IPS DF 6.9 (cell line): ENCODE results near the gene GPR155.
"Not testable (repeated sequence)": the region's sequence is repeated elsewhere in the genome, so short reads cannot be mapped to it uniquely, and the experiment has no call there.

Source experiments
- DNase-seq: peaks from one replicate; pipeline ENCODE4 v3.0.0-alpha.2; 2013; ENCODE audit warnings: low read depth, low spot score
- H3K27ac ChIP-seq: one replicate; pipeline ENCODE4 v1.5.1; 2013; ENCODE audit warnings: low read length, control low read depth
- H3K27me3 ChIP-seq: 2 replicates; pipeline ENCODE4 v1.6.1; 2013; ENCODE audit warnings: mild to moderate bottlenecking, low read length; ENCODE audit not compliant: control insufficient read depth, insufficient read depth
- H3K36me3 ChIP-seq: 2 replicates; pipeline ENCODE4 v1.6.1; 2013; ENCODE audit warnings: low read length; ENCODE audit not compliant: control insufficient read depth, insufficient read depth
- H3K4me1 ChIP-seq: 2 replicates; pipeline ENCODE4 v1.6.1; 2013; ENCODE audit warnings: low read length; ENCODE audit not compliant: control insufficient read depth, insufficient read depth
- H3K4me3 ChIP-seq: 2 replicates; pipeline ENCODE4 v1.5.1; 2013; ENCODE audit warnings: mild to moderate bottlenecking, low read length
- H3K9me3 ChIP-seq: 2 replicates; pipeline ENCODE4 v1.6.1; 2013; ENCODE audit warnings: low read length, inconsistent platforms; ENCODE audit not compliant: control insufficient read depth, insufficient read depth
- WGBS: extraction: QIAGEN DNeasy Blood & Tissue Kit; methylation state at CpG from one replicate; pipeline ENCODE4 v1.1.7; 2013; ENCODE audit warnings: mixed read lengths, missing lambda C conversion rate; ENCODE audit not compliant: insufficient read length, insufficient coverage; 5-methylcytosine and 5-hydroxymethylcytosine counted together

GPR155 gene

DNA sequence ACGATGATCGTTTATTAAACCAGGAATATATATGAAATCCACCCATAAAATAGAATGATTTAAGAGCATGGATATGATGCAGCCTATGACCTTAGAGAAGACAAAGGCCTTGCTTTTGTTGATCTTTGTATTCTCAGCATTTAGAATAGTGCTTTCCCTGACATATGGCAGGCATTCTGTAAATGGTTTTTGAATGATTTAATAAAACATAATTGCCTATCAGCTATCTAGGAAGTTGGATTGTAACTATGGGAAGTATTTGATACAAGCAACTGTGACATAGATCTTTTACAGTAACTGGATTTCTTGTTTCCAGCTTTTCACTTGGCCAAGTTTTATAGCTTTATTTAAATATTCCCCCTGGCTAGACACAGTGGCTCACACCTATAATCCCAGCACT is 5.1 kb upstream of the GPR155 start:
- H3K4me3 ChIP-seq: no peak overlapping the region
- H3K9me3 ChIP-seq: no peaks in the 10 kb centered on the region
- no CpG with 5 or more reads among the region's 2 CpGs for WGBS
- no peak for DNase-seq
- no peak overlapping the region for H3K27ac ChIP-seq
- H3K4me1 ChIP-seq: no peaks in the 10 kb centered on the region; the same call in 1 of the 2 replicates
- H3K36me3 ChIP-seq: no peaks in the 10 kb centered on the region
- H3K27me3 ChIP-seq: no peaks in the 10 kb centered on the region

DNA sequence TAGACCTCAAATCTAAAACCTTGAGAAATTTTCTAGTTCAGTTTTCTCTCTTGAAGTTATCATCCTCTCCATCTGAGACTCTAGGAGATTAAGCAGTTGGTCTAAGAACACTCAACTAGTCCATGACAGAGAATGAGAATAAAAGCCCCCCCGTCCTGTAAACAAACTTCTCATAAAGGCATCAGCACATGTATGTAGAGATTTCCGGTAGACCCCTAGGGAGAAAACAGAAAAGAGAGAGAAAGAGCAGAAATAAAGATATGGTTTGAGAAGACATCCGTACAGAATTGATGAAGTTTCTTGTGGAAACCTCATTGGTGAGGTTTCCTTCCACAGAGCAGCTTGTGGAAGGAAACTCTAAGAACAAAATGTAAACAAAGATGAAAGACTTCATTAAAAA is 3.2 kb upstream of the GPR155 start:
- H3K27ac ChIP-seq: no peak overlapping the region
- no peaks in the 10 kb centered on the region for H3K4me1 ChIP-seq
- H3K9me3 ChIP-seq: no peaks in the 10 kb centered on the region
- WGBS: no CpG with 5 or more reads among the region's 3 CpGs
- DNase-seq: no peak
- no peak overlapping the region for H3K4me3 ChIP-seq
- H3K36me3 ChIP-seq: no peaks in the 10 kb centered on the region
- no peaks in the 10 kb centered on the region for H3K27me3 ChIP-seq

GRCh38 chr2:174489520-174489919 is 2.7 kb upstream of the GPR155 start:
- H3K9me3 ChIP-seq, H3K4me3 ChIP-seq, DNase-seq, H3K27me3 ChIP-seq, H3K36me3 ChIP-seq, H3K27ac ChIP-seq, H3K4me1 ChIP-seq: not testable (repeated sequence)
- WGBS: no CpG with 5 or more reads among the region's 10 CpGs

- Histone ChIP-seq H3K27me3 (no peaks in the 10 kb centered on the region), H3K9me3 (no peaks in the 10 kb centered on the region), H3K36me3 (no peaks in the 10 kb centered on the region), H3K4me1 (no peaks in the 10 kb centered on the region), H3K27ac (no peak overlapping the region), H3K4me3 (no peak overlapping the region)
- WGBS: no CpG with 5 or more reads among the region's 8 CpGs
- DNase-seq: no peak
Measured at GRCh38 chr2:174487820-174488162, 962 bp upstream of the GPR155 start.

DNA sequence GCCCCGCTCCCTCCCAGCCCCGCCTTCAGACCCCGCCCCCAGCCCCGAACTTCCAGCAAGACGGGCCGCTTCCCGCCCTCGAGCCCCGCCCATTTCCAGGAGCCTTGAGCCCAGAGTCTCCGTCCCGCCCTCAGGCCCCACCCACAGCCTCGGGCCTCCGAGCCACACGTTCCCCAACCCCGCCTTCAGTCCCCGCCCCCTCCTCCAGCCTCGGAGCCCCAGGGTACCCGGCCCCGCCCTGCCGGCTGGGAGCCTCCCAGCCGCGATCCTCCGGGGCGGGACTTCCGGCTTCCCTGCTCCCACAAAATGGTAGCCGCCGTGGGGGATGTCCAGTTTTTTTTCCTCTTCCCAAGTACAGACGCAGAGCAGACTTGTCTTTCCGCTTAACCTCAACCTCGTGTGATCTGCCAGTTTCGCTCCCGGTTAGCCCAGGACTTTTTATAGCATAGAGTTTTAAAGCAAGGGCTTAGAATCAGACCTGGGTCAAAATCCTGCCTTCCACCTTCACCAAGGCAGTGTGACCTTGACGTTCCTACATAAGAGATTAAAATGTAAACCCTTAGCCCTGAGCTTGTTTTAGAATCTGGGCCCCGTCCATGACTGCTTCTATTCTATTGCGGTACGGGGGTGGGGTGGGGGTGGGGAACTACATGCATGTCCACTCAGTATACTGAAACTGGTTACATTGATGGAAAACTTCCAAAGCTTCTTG is 435 bp upstream of the GPR155 start:
- WGBS: no CpG with 5 or more reads among the region's 36 CpGs
- H3K36me3 ChIP-seq: no peaks in the 10 kb centered on the region
- peak; percentile 91 for DNase-seq
- no peaks in the 10 kb centered on the region for H3K9me3 ChIP-seq
- H3K4me1 ChIP-seq: no peaks in the 10 kb centered on the region
- H3K27me3 ChIP-seq: no peaks in the 10 kb centered on the region
- H3K4me3 ChIP-seq: peak overlapping the region; percentile 45; the same call in 1 of the 2 replicates
- no peak overlapping the region for H3K27ac ChIP-seq

DNA sequence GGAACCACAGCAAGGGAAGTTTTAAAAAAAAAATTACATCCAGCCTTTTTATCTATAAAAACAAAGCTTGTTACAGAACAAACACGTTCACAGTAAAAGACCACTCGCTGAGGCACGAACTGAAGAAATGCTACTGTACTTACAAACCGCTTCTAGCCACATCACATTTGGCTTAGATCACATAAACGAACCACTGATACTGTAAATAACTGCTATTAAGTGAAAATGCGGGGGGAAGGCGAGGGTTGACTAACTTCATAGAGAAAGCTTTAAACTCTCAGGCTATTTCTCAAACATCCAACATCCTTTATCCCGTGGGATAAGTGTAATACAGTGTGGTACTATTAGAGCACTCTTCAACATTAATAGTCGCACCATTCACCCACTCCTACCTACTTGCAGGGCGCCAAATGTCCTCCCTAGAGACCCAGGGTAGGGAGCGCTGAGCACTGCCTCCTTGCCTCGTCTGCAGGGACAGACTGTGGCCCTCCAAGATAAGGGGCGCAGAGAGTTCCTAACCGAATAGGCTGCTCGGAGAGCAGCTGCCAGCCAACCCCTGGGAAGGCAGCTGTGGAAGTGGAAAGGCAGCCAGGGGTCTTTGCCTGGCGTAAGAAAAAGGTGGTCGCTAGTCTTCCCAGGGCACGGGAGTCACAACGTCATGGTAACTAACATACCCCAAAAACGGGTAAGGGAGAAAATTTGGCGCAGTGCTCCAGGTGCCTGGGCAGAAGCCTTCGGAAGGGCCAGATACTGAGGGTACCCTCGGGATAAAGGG is 854 bp downstream of the GPR155 start:
- no peak overlapping the region for H3K27ac ChIP-seq
- peak overlapping the region; percentile 60; the same call in 1 of the 2 replicates for H3K4me3 ChIP-seq
- H3K36me3 ChIP-seq: no peaks in the 10 kb centered on the region
- H3K27me3 ChIP-seq: no peaks in the 10 kb centered on the region
- no peaks in the 10 kb centered on the region for H3K9me3 ChIP-seq
- no peak for DNase-seq
- no peaks in the 10 kb centered on the region for H3K4me1 ChIP-seq
- no CpG with 5 or more reads among the region's 23 CpGs for WGBS

DNA sequence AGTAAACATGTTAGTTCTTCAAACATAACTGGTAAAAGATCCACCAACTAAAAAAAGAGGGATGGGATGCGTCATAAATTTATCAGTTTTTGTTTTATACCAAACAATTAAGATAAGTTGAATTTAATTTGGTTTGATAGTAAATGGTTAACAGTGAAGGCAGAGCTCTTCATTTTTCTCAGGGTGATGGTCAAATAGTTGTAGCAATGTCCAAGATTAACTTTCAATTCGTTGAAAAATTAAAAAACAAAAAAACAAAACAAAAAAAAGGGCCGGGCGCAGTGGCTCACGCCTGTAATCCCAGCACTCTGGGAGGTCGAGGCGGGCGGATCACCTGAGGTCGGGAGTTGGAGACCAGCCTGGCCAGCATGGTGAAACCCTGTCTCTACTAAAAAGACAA is 1.8 kb downstream of the GPR155 start:
- not testable (repeated sequence) for H3K36me3 ChIP-seq, H3K4me3 ChIP-seq, DNase-seq, H3K4me1 ChIP-seq, H3K9me3 ChIP-seq, H3K27ac ChIP-seq, H3K27me3 ChIP-seq
- WGBS: 100% methylated on average over 1 of the region's 9 CpGs

GRCh38 chr2:174484573-174484972 is 2.3 kb downstream of the GPR155 start:
- H3K4me3 ChIP-seq: no peak overlapping the region
- no CpG with 5 or more reads among the region's 2 CpGs for WGBS
- no peak overlapping the region for H3K27ac ChIP-seq
- H3K9me3 ChIP-seq: no peaks in the 10 kb centered on the region
- no peaks in the 10 kb centered on the region for H3K27me3 ChIP-seq
- no peaks in the 10 kb centered on the region for H3K4me1 ChIP-seq
- DNase-seq: no peak
- H3K36me3 ChIP-seq: no peaks in the 10 kb centered on the region

DNA sequence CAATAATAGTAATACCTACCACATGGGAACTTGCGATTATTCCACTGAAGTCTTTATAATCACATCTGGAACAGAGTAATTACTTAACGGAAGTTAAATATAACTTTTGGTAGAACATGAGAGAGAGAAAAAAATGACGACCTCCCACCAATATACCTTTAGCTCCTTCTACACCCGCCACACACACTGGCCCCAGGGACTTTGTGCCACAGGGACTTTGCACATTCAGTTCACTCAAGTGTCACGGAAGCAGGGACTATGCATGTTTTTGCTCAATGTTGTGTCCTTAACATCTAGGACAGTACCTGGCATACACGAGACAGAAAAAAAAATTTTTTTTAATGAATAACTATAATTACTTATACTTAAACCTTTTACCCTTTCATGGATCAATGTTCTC is 4.0 kb downstream of the GPR155 start:
- Histone ChIP-seq H3K9me3 (no peaks in the 10 kb centered on the region), H3K27ac (no peak overlapping the region), H3K27me3 (no peaks in the 10 kb centered on the region), H3K4me3 (no peak overlapping the region), H3K4me1 (no peaks in the 10 kb centered on the region), H3K36me3 (no peaks in the 10 kb centered on the region)
- WGBS: no CpG with 5 or more reads among the region's 6 CpGs
- DNase-seq: no peak

DNA sequence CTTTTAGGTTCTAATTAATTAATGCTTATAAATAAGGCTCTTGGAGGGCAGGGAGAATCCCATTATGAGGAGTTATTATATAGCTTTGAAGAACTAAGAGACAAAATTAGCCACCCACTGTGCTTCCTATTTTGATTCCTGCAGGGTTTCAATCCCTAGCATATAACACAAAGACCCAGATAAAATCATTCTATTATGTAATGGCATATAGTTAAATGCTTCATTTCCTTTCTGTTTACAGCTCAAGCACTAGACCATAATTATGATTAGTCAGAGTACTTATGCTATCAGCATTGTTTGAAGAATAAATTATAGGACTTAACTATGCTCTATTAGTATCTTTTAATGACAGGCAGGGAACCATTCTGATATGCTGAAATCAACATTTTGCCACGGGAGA is 9.1 kb downstream of the GPR155 start:
- no peak for DNase-seq
- Histone ChIP-seq H3K27me3 (no peaks in the 10 kb centered on the region), H3K9me3 (no peaks in the 10 kb centered on the region), H3K4me1 (no peaks in the 10 kb centered on the region), H3K4me3 (no peak overlapping the region), H3K27ac (no peak overlapping the region), H3K36me3 (no peaks in the 10 kb centered on the region)
- WGBS: no CpG with 5 or more reads among the region's 1 CpG

DNA sequence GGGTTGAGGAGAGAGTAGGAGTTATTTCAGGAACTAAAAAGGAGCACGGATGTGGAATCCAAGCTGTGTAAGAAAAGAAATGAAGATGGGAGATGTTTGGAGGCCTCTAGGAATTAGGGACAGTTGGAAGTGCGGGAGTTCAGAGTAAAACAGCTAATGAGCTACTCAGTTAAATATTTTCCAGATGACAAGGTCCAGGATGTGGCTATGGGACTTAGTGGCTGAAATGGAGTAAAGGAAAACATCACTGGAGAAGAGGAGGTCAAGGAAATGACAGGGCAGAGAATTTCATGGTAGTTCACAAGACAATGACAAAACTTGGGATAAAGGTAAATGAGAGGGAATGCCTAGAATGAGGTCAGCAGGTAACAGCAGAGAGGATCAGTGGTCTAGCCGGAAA is 13.0 kb downstream of the GPR155 start:
- no peaks in the 10 kb centered on the region for H3K9me3 ChIP-seq
- H3K4me1 ChIP-seq: no peaks in the 10 kb centered on the region
- H3K36me3 ChIP-seq: no peaks in the 10 kb centered on the region
- no peak overlapping the region for H3K27ac ChIP-seq
- DNase-seq: no peak
- no CpG with 5 or more reads among the region's 3 CpGs for WGBS
- no peak overlapping the region for H3K4me3 ChIP-seq
- no peaks in the 10 kb centered on the region for H3K27me3 ChIP-seq
